GM23338 (cell line): Measurements from ENCODE around the gene FKBP9. TPM values are rescaled to one million over a fixed set of nuclear protein-coding genes. Genes with fewer than 3 reads are reported as not detected.
"Not testable (repeated sequence)": the region's sequence is repeated elsewhere in the genome, so short reads cannot be mapped to it uniquely, and the experiment has no call there.

Experiments used
- ATAC-seq: fragments of 200-7000 bp; cut with Tn5 transposase; 3 replicates; pipeline ENCODE4 v1.9.1; 2020
- DNase-seq: peaks from one replicate; pipeline ENCODE4 v3.0.0-alpha.2; 2015; ENCODE audit warnings: low spot score
- H2AFZ ChIP-seq: fragments of 200-600 bp; sonication (generic); 2 replicates; pipeline ENCODE4 v1.8.0; 2016; ENCODE audit warnings: antibody characterized with exemption, mild to moderate bottlenecking, moderate library complexity
- H3F3A ChIP-seq: fragments of 200-600 bp; sonication (generic); replicated peaks from 2 replicates; pipeline ENCODE4 v1.8.0; 2017; ENCODE audit warnings: antibody characterized with exemption, mixed run types, low read depth
- H3K27ac ChIP-seq: fragments of 200-600 bp; sonication (generic); 2 replicates; pipeline ENCODE4 v1.6.1; 2016; ENCODE audit warnings: low read depth
- H3K27me3 ChIP-seq: fragments of 200-600 bp; sonication (generic); 2 replicates; pipeline ENCODE4 v1.8.0; 2016; ENCODE audit warnings: mild to moderate bottlenecking, mixed run types, moderate library complexity; ENCODE audit not compliant: insufficient read depth
- H3K36me3 ChIP-seq: fragments of 200-600 bp; sonication (generic); 2 replicates; pipeline ENCODE4 v1.8.0; 2016; ENCODE audit warnings: mild to moderate bottlenecking; ENCODE audit not compliant: insufficient read depth
- H3K4me1 ChIP-seq: fragments of 200-600 bp; sonication (generic); 2 replicates; pipeline ENCODE4 v1.8.0; 2016; ENCODE audit warnings: mild to moderate bottlenecking, moderate library complexity; ENCODE audit not compliant: insufficient read depth
- H3K4me2 ChIP-seq: fragments of 200-600 bp; sonication (generic); 2 replicates; pipeline ENCODE4 v1.7.1; 2017; ENCODE audit warnings: mixed run types
- H3K4me3 ChIP-seq: fragments of 200-600 bp; sonication (generic); 2 replicates; pipeline ENCODE4 v1.6.1; 2016; ENCODE audit warnings: mixed run types
- H3K79me2 ChIP-seq: fragments of 200-600 bp; sonication (generic); replicated peaks from 2 replicates; pipeline ENCODE4 v1.8.0; 2017; ENCODE audit warnings: mild to moderate bottlenecking; ENCODE audit not compliant: insufficient read depth
- H3K9me2 ChIP-seq: fragments of 200-600 bp; sonication (generic); 2 replicates; pipeline ENCODE4 v1.8.0; 2017; ENCODE audit not compliant: insufficient read depth
- H4K20me1 ChIP-seq: fragments of 200-600 bp; sonication (generic); replicated peaks from 2 replicates; pipeline ENCODE4 v1.8.0; 2017; ENCODE audit warnings: mild to moderate bottlenecking; ENCODE audit not compliant: insufficient read depth
- H3K27ac Mint-ChIP-seq: 2 replicates; pipeline ENCODE4 v1.8.0; 2020; ENCODE audit warnings: inconsistent platforms, mild to moderate bottlenecking, moderate library complexity, mixed read lengths
- H3K27me3 Mint-ChIP-seq: 3 replicates; pipeline ENCODE4 v1.8.0; 2022; ENCODE audit warnings: low read depth, mild to moderate bottlenecking, moderate library complexity, mixed read lengths, inconsistent platforms; ENCODE audit not compliant: insufficient read depth, poor library complexity
- H3K36me3 Mint-ChIP-seq: 3 replicates; pipeline ENCODE4 v1.8.0; 2021; ENCODE audit warnings: low read depth, mild to moderate bottlenecking, inconsistent platforms, moderate library complexity, mixed read lengths
- H3K4me1 Mint-ChIP-seq: 3 replicates; pipeline ENCODE4 v1.8.0; 2020; ENCODE audit warnings: mild to moderate bottlenecking, inconsistent platforms, mixed read lengths
- H3K4me3 Mint-ChIP-seq: 3 replicates; pipeline ENCODE4 v1.8.0; 2021; ENCODE audit warnings: moderate library complexity, mild to moderate bottlenecking, inconsistent platforms, mixed read lengths
- H3K9me3 Mint-ChIP-seq: 3 replicates; pipeline ENCODE4 v1.8.0; 2020; ENCODE audit warnings: moderate library complexity, mild to moderate bottlenecking, inconsistent platforms, mixed read lengths
- CREB1 ChIP-seq: fragments of 250-450 bp; sonication (Bioruptor Pico); IDR thresholded peaks from 2 replicates; pipeline ENCODE4 v1.5.0; 2020; ENCODE audit warnings: low read depth, mild to moderate bottlenecking, moderate library complexity
- EZH2 ChIP-seq: fragments of 200-600 bp; sonication (generic); IDR thresholded peaks from one replicate; pipeline ENCODE4 v1.8.0; 2017; ENCODE audit warnings: antibody characterized with exemption, mild to moderate bottlenecking, low read depth; ENCODE audit not compliant: unreplicated experiment
- JUNB ChIP-seq: IDR thresholded peaks from one replicate; pipeline ENCODE4 v1.6.1; 2016; ENCODE audit warnings: antibody characterized with exemption; ENCODE audit not compliant: unreplicated experiment
- NANOG ChIP-seq: IDR thresholded peaks from 2 replicates; pipeline ENCODE4 v1.6.1; 2016; ENCODE audit warnings: antibody characterized with exemption, borderline replicate concordance
- ZNF331 ChIP-seq: fragments of 250-450 bp; sonication (Bioruptor Pico); IDR thresholded peaks from 2 replicates; pipeline ENCODE4 v1.5.0; 2020; ENCODE audit warnings: low read depth, mild to moderate bottlenecking, moderate library complexity
- polyA plus RNA-seq: library from polyadenylated mRNA; unstranded; fragments of >200 nt; fragmentation: Nextera tagmentation; extraction: Ambion mirVana; gene quantifications from 2 replicates; pipeline ENCODE4 v1.2.1, GENCODE V29; 2016
- total RNA-seq: library from RNA; depleted of rRNA; stranded (reverse); fragments of >200 nt; shearing (Covaris generic); gene quantifications from 2 replicates; pipeline ENCODE4 v1.2.3, GENCODE V29; 2014
- TF ChIP-seq, protein P1 (sequence below): IDR thresholded peaks from one replicate; pipeline ENCODE4 v1.6.1; 2018; ENCODE audit warnings: antibody characterized with exemption; ENCODE audit not compliant: unreplicated experiment
- TF ChIP-seq, protein P2 (sequence below): fragments of 250-450 bp; sonication (Bioruptor Pico); IDR thresholded peaks from 2 replicates; pipeline ENCODE4 v1.5.0; 2020; ENCODE audit warnings: mild to moderate bottlenecking, moderate library complexity

Gene FKBP9
- total and polyA plus RNA-seq, 2 experiments from 2014 or later = 5.2 to 15.8 TPM

DNA sequence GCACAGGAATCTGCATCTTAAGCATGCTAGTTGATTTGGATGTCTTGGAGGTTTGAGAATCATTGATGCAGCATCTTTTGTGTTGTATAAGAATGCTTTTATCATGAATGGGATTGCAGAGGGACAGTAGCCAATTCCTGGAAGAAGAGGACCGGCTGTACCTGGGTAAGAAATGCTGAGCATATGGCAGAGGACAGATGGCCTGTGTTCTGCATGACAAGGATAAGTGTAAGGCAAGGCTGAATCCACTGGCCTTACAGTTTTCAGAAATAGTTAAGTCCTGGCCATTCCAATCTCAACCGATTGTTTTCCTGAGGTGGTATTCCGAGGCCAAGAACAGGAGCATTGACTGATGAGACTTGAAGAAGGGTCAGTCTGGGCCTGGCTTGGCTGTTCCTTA, 41.2 kb upstream of the FKBP9 start (continued):
- TF ChIP-seq, protein P1, sequence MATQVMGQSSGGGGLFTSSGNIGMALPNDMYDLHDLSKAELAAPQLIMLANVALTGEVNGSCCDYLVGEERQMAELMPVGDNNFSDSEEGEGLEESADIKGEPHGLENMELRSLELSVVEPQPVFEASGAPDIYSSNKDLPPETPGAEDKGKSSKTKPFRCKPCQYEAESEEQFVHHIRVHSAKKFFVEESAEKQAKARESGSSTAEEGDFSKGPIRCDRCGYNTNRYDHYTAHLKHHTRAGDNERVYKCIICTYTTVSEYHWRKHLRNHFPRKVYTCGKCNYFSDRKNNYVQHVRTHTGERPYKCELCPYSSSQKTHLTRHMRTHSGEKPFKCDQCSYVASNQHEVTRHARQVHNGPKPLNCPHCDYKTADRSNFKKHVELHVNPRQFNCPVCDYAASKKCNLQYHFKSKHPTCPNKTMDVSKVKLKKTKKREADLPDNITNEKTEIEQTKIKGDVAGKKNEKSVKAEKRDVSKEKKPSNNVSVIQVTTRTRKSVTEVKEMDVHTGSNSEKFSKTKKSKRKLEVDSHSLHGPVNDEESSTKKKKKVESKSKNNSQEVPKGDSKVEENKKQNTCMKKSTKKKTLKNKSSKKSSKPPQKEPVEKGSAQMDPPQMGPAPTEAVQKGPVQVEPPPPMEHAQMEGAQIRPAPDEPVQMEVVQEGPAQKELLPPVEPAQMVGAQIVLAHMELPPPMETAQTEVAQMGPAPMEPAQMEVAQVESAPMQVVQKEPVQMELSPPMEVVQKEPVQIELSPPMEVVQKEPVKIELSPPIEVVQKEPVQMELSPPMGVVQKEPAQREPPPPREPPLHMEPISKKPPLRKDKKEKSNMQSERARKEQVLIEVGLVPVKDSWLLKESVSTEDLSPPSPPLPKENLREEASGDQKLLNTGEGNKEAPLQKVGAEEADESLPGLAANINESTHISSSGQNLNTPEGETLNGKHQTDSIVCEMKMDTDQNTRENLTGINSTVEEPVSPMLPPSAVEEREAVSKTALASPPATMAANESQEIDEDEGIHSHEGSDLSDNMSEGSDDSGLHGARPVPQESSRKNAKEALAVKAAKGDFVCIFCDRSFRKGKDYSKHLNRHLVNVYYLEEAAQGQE = no peak
- TF ChIP-seq CREB1 = no peak

DNA sequence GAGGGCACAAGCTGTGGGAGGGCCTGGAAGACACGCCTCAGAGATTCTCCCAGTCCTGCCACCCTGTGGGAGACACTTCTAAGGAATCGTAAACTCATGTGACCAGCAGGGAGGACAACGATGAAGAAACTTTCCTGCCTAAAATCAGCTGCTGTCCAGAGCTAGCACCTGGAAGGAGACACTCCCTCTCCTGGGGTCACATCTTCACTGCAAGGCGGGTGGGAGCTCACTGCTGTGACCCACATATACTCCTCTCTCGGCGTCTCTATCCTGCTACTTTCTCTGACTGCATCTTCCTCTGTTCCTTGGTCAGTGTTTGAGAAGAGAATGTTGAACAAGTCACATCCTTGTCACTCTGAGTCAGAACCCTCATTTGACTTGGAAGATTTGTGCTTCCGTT, 40.2 kb upstream of the FKBP9 start:
- H3K4me2 ChIP-seq, H3F3A ChIP-seq, DNase-seq, H4K20me1 ChIP-seq, H3K27ac ChIP-seq, H3K79me2 ChIP-seq, H3K9me2 ChIP-seq, H3K27me3 Mint-ChIP-seq, H3K4me1 ChIP-seq, H3K4me3 ChIP-seq, H3K27ac Mint-ChIP-seq, H3K9me3 Mint-ChIP-seq, H3K4me3 Mint-ChIP-seq, H3K36me3 ChIP-seq, H3K36me3 Mint-ChIP-seq, H2AFZ ChIP-seq, H3K27me3 ChIP-seq, H3K4me1 Mint-ChIP-seq: not testable (repeated sequence)
- ATAC-seq = peak; percentile 57; the same call in 2 of the 3 replicates

DNA sequence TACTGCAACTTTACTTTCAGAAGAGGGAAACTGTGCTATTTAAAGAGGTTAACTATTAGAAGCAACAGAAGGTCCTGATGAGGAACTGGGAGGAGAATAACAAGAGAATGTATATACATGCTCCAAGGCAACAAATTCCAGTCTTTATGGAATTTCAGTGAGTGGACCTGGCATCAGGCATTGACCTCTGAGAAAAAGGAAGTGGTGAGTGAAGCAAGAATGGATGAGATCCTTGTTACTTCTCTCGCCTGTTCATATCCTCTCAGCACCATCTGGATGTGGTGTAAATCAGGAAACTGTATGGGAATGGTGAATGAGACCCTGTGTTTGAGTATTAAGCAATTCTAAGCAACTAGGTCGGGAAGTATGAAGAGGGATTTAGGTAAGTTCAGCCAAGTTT, 35.3 kb upstream of the FKBP9 start:
- no peaks in the 10 kb centered on the region for H3K36me3 ChIP-seq
- H3K36me3 Mint-ChIP-seq = no peaks in the 10 kb centered on the region
- peaks cover 3% of the 10 kb centered on the region for H3K27me3 Mint-ChIP-seq
- H3K27ac ChIP-seq = no peak overlapping the region
- DNase-seq (no peak), ATAC-seq (no peak)
- H2AFZ ChIP-seq = no peak overlapping the region
- no peaks in the 10 kb centered on the region for H3F3A ChIP-seq
- H3K4me3 ChIP-seq = no peak overlapping the region
- no peak overlapping the region for H3K27ac Mint-ChIP-seq
- H3K9me3 Mint-ChIP-seq = no peaks in the 10 kb centered on the region
- H3K4me3 Mint-ChIP-seq = no peak overlapping the region
- no peaks in the 10 kb centered on the region for H3K4me1 Mint-ChIP-seq
- peaks cover 14% of the 10 kb centered on the region; the same call in 1 of the 2 replicates for H3K27me3 ChIP-seq
- H3K9me2 ChIP-seq = no peaks in the 10 kb centered on the region
- H3K4me2 ChIP-seq = no peak overlapping the region
- no peaks in the 10 kb centered on the region for H4K20me1 ChIP-seq
- H3K4me1 ChIP-seq = no peaks in the 10 kb centered on the region
- no peaks in the 10 kb centered on the region for H3K79me2 ChIP-seq
- no peak for TF ChIP-seq EZH2
- no peak for TF ChIP-seq CREB1
- TF ChIP-seq, protein P2, sequence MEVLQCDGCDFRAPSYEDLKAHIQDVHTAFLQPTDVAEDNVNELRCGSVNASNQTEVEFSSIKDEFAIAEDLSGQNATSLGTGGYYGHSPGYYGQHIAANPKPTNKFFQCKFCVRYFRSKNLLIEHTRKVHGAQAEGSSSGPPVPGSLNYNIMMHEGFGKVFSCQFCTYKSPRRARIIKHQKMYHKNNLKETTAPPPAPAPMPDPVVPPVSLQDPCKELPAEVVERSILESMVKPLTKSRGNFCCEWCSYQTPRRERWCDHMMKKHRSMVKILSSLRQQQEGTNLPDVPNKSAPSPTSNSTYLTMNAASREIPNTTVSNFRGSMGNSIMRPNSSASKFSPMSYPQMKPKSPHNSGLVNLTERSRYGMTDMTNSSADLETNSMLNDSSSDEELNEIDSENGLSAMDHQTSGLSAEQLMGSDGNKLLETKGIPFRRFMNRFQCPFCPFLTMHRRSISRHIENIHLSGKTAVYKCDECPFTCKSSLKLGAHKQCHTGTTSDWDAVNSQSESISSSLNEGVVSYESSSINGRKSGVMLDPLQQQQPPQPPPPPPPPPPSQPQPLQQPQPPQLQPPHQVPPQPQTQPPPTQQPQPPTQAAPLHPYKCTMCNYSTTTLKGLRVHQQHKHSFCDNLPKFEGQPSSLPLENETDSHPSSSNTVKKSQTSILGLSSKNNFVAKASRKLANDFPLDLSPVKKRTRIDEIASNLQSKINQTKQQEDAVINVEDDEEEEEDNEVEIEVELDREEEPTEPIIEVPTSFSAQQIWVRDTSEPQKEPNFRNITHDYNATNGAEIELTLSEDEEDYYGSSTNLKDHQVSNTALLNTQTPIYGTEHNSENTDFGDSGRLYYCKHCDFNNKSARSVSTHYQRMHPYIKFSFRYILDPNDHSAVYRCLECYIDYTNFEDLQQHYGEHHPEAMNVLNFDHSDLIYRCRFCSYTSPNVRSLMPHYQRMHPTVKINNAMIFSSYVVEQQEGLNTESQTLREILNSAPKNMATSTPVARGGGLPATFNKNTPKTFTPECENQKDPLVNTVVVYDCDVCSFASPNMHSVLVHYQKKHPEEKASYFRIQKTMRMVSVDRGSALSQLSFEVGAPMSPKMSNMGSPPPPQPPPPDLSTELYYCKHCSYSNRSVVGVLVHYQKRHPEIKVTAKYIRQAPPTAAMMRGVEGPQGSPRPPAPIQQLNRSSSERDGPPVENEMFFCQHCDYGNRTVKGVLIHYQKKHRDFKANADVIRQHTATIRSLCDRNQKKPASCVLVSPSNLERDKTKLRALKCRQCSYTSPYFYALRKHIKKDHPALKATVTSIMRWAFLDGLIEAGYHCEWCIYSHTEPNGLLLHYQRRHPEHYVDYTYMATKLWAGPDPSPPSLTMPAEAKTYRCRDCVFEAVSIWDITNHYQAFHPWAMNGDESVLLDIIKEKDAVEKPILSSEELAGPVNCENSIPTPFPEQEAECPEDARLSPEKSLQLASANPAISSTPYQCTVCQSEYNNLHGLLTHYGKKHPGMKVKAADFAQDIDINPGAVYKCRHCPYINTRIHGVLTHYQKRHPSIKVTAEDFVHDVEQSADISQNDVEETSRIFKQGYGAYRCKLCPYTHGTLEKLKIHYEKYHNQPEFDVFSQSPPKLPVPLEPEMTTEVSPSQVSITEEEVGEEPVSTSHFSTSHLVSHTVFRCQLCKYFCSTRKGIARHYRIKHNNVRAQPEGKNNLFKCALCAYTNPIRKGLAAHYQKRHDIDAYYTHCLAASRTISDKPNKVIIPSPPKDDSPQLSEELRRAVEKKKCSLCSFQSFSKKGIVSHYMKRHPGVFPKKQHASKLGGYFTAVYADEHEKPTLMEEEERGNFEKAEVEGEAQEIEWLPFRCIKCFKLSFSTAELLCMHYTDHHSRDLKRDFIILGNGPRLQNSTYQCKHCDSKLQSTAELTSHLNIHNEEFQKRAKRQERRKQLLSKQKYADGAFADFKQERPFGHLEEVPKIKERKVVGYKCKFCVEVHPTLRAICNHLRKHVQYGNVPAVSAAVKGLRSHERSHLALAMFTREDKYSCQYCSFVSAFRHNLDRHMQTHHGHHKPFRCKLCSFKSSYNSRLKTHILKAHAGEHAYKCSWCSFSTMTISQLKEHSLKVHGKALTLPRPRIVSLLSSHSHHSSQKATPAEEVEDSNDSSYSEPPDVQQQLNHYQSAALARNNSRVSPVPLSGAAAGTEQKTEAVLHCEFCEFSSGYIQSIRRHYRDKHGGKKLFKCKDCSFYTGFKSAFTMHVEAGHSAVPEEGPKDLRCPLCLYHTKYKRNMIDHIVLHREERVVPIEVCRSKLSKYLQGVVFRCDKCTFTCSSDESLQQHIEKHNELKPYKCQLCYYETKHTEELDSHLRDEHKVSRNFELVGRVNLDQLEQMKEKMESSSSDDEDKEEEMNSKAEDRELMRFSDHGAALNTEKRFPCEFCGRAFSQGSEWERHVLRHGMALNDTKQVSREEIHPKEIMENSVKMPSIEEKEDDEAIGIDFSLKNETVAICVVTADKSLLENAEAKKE (CRISPR knock-in tag) = no peak
- no peak for TF ChIP-seq ZNF331
- TF ChIP-seq NANOG = no peak
- no peak for TF ChIP-seq JUNB
- TF ChIP-seq, protein P1 = no peak
